Esophagus (tissue), 2 donors: ENCODE measurements around the gene SP6. TPM values are rescaled to one million over a fixed set of nuclear protein-coding genes. Genes with fewer than 3 reads are reported as not detected.

Source experiments
- H3K27ac ChIP-seq, 2 donors: one replicate each; pipeline ENCODE4 v1.5.1; 2013; ENCODE audit warnings: low read depth in 2 of 2, mild to moderate bottlenecking in 2 of 2, inconsistent platforms in 1 of 2, low read length in 1 of 2, moderate library complexity in 1 of 2
- H3K27me3 ChIP-seq, 2 donors: one replicate each; pipeline ENCODE4 v1.6.1; 2013; ENCODE audit warnings: low read length in 2 of 2, control low read depth in 1 of 2, mild to moderate bottlenecking in 1 of 2; ENCODE audit not compliant: insufficient read depth in 2 of 2, control insufficient read depth in 1 of 2
- H3K36me3 ChIP-seq, 2 donors: one replicate each; pipeline ENCODE4 v1.6.1; 2013; ENCODE audit warnings: low read length in 1 of 2; ENCODE audit not compliant: control insufficient read depth in 2 of 2, insufficient read depth in 2 of 2
- H3K4me1 ChIP-seq, 2 donors: one replicate each; pipeline ENCODE4 v1.6.1; 2013; ENCODE audit warnings: low read length in 1 of 2; ENCODE audit not compliant: control insufficient read depth in 2 of 2, insufficient read depth in 2 of 2
- H3K4me3 ChIP-seq, 2 donors: one replicate each; pipeline ENCODE4 v1.5.1; 2013; ENCODE audit warnings: low read length in 2 of 2, mild to moderate bottlenecking in 2 of 2, low read depth in 1 of 2, moderate library complexity in 1 of 2
- H3K9me3 ChIP-seq, 2 donors: one replicate each; pipeline ENCODE4 v1.6.1; 2013; ENCODE audit warnings: mild to moderate bottlenecking in 2 of 2, low read depth in 1 of 2, low read length in 1 of 2, moderate library complexity in 1 of 2; ENCODE audit not compliant: control insufficient read depth in 2 of 2, insufficient read depth in 1 of 2
- WGBS, 2 donors: extraction: QIAGEN DNeasy Blood & Tissue Kit; methylation state at CpG; one replicate each; pipeline ENCODE4 v1.1.7; 2013; 5-methylcytosine and 5-hydroxymethylcytosine counted together
- polyA plus RNA-seq, 2 donors: library from polyadenylated mRNA; stranded (reverse); fragments of 200-250 nt; gene quantifications; one replicate each; pipeline ENCODE4 v1.2.3, GENCODE V29; 2013
- donor health status: healthy with polysubstance abuse.
- donor health status: Bipolar disorder and iron deficiency.

The SP6 gene
- polyA plus RNA-seq, 2 donors = 3.8 to 6.1 TPM

GRCh38 chr17:47879776-47880454 is 29.0 kb upstream of the SP6 start:
- no peak overlapping the region for H3K4me3 ChIP-seq
- no peaks in the 10 kb centered on the region for H3K36me3 ChIP-seq
- no peaks in the 10 kb centered on the region for H3K9me3 ChIP-seq
- peaks cover 0 to 11% of the 10 kb centered on the region in 2 donors for H3K4me1 ChIP-seq
- no peaks in the 10 kb centered on the region for H3K27me3 ChIP-seq
- H3K27ac ChIP-seq = no peak overlapping the region
- 83% methylated on average over 8 of the region's 8 CpGs for WGBS, 2 donors

GRCh38 chr17:47879028-47879585 is 28.1 kb upstream of the SP6 start:
- H3K4me1 ChIP-seq = peaks cover 0 to 11% of the 10 kb centered on the region in 2 donors
- H3K9me3 ChIP-seq = no peaks in the 10 kb centered on the region
- 66 to 68% methylated on average over 2 of the region's 2 CpGs for WGBS, 2 donors
- H3K36me3 ChIP-seq = no peaks in the 10 kb centered on the region
- H3K27ac ChIP-seq = no peak overlapping the region
- no peaks in the 10 kb centered on the region for H3K27me3 ChIP-seq
- H3K4me3 ChIP-seq = no peak overlapping the region

- H3K36me3 ChIP-seq = no peaks in the 10 kb centered on the region
- H3K9me3 ChIP-seq = no peaks in the 10 kb centered on the region
- whole genome bisulfite sequencing, 2 donors = 47 to 53% methylated on average over 10 of the region's 10 CpGs
- H3K27me3 ChIP-seq = no peaks in the 10 kb centered on the region
- H3K4me1 ChIP-seq = peaks cover 0 to 10% of the 10 kb centered on the region in 2 donors
- H3K4me3 ChIP-seq = no peak overlapping the region
- no peak overlapping the region for H3K27ac ChIP-seq
These were observed 27.5 kb upstream of the SP6 start for GRCh38 chr17:47878203-47879027.

GRCh38 chr17:47877368-47878034 is 26.5 kb upstream of the SP6 start:
- Histone ChIP-seq H3K4me1 (peaks cover 0 to 5% of the 10 kb centered on the region in 2 donors), H3K27ac (no peak overlapping the region), H3K36me3 (no peaks in the 10 kb centered on the region), H3K9me3 (no peaks in the 10 kb centered on the region), H3K27me3 (no peaks in the 10 kb centered on the region), H3K4me3 (no peak overlapping the region)
- 61% methylated on average over 9 of the region's 9 CpGs for WGBS, 2 donors

GRCh38 chr17:47875011-47875985 is 24.3 kb upstream of the SP6 start:
- Histone ChIP-seq H3K27ac (no peak overlapping the region), H3K9me3 (no peaks in the 10 kb centered on the region), H3K36me3 (no peaks in the 10 kb centered on the region), H3K4me1 (peaks cover 0 to 6% of the 10 kb centered on the region in 2 donors), H3K4me3 (no peak overlapping the region), H3K27me3 (no peaks in the 10 kb centered on the region)
- WGBS, 2 donors = 53 to 61% methylated on average over 11 of the region's 11 CpGs

GRCh38 chr17:47873200-47874090 is 22.5 kb upstream of the SP6 start:
- H3K4me1 ChIP-seq = peaks cover 0 to 6% of the 10 kb centered on the region in 2 donors
- no peak overlapping the region for H3K4me3 ChIP-seq
- no peaks in the 10 kb centered on the region for H3K36me3 ChIP-seq
- H3K27me3 ChIP-seq = no peaks in the 10 kb centered on the region
- no peaks in the 10 kb centered on the region for H3K9me3 ChIP-seq
- 68% methylated on average over 4 of the region's 4 CpGs for WGBS, 2 donors
- no peak overlapping the region for H3K27ac ChIP-seq

GRCh38 chr17:47872651-47873161 is 21.7 kb upstream of the SP6 start:
- no peaks in the 10 kb centered on the region for H3K9me3 ChIP-seq
- H3K27ac ChIP-seq = no peak overlapping the region
- peaks cover 0 to 6% of the 10 kb centered on the region in 2 donors for H3K4me1 ChIP-seq
- no peaks in the 10 kb centered on the region for H3K36me3 ChIP-seq
- no peaks in the 10 kb centered on the region for H3K27me3 ChIP-seq
- no peak overlapping the region for H3K4me3 ChIP-seq
- WGBS, 2 donors = 27 to 41% methylated on average over 14 to 15 of the region's 15 CpGs

- Histone ChIP-seq H3K27me3 (no peaks in the 10 kb centered on the region), H3K27ac (no peak overlapping the region), H3K9me3 (no peaks in the 10 kb centered on the region), H3K4me1 (peaks cover 0 to 6% of the 10 kb centered on the region in 2 donors), H3K4me3 (no peak overlapping the region), H3K36me3 (no peaks in the 10 kb centered on the region)
- 17 to 22% methylated on average over 29 of the region's 29 CpGs for WGBS, 2 donors
These were observed 21.2 kb upstream of the SP6 start for GRCh38 chr17:47872019-47872650.
